Right hindlimb (tissue), 1 donor: ENCODE data around the gene DOCK3.
"Not testable (repeated sequence)": the region's sequence is repeated elsewhere in the genome, so short reads cannot be mapped to it uniquely, and the experiment has no call there.

Source experiments
- DNase-seq: peaks from one replicate; pipeline ENCODE4 v3.0.0-alpha.2; 2018

Gene DOCK3

GRCh38 chr3:50995085-50995824, 320.5 kb downstream of the DOCK3 start:
- DNase-seq = no peak

GRCh38 chr3:51002495-51002894, 327.8 kb downstream of the DOCK3 start:
- no peak for DNase-seq

GRCh38 chr3:51004235-51004634, 329.5 kb downstream of the DOCK3 start:
- DNase-seq = no peak

GRCh38 chr3:51024121-51024520, 349.4 kb downstream of the DOCK3 start:
- DNase-seq = no peak

GRCh38 chr3:51024765-51025632, 350.3 kb downstream of the DOCK3 start:
- DNase-seq = no peak

GRCh38 chr3:51031666-51032065, 356.9 kb downstream of the DOCK3 start:
- DNase-seq = no peak

- DNase-seq = no peak
Observed at GRCh38 chr3:51035630-51036029, 360.9 kb downstream of the DOCK3 start.

GRCh38 chr3:51044982-51045381, 370.3 kb downstream of the DOCK3 start:
- DNase-seq = no peak

- no peak for DNase-seq
Observed at GRCh38 chr3:51052562-51052961, 377.8 kb downstream of the DOCK3 start.

GRCh38 chr3:51057121-51057520, 382.4 kb downstream of the DOCK3 start:
- DNase-seq = no peak

GRCh38 chr3:51063053-51063452, 388.3 kb downstream of the DOCK3 start:
- DNase-seq = no peak

GRCh38 chr3:51075221-51075775, 400.6 kb downstream of the DOCK3 start:
- no peak for DNase-seq

- no peak for DNase-seq
Observed at GRCh38 chr3:51082363-51082762, 407.6 kb downstream of the DOCK3 start.

- no peak for DNase-seq
Observed at GRCh38 chr3:51083490-51083889, 408.8 kb downstream of the DOCK3 start.

GRCh38 chr3:51092141-51092540, 417.4 kb downstream of the DOCK3 start:
- DNase-seq = not testable (repeated sequence)

- DNase-seq = not testable (repeated sequence)
Observed at GRCh38 chr3:51094838-51095237, 420.1 kb downstream of the DOCK3 start.

GRCh38 chr3:51099794-51100535, 425.2 kb downstream of the DOCK3 start:
- DNase-seq = peak; percentile 48

- no peak for DNase-seq
Observed at GRCh38 chr3:51100536-51100851, 425.8 kb downstream of the DOCK3 start.

GRCh38 chr3:51102396-51102795, 427.7 kb downstream of the DOCK3 start:
- no peak for DNase-seq

GRCh38 chr3:51106242-51106876, 431.6 kb downstream of the DOCK3 start:
- no peak for DNase-seq

GRCh38 chr3:51110586-51110985, 435.9 kb downstream of the DOCK3 start:
- DNase-seq = no peak

- DNase-seq = no peak
Observed at GRCh38 chr3:51122944-51123343, 448.2 kb downstream of the DOCK3 start.

GRCh38 chr3:51123531-51123930, 448.8 kb downstream of the DOCK3 start:
- no peak for DNase-seq
